HG02852 (cell line): ENCODE measurements around the gene MALSU1.

Experiments
- ATAC-seq: cut with Tn5 transposase; IDR thresholded peaks from one replicate; pipeline ENCODE4 v1.9.1; 2021; ENCODE audit warnings: mild to moderate bottlenecking, moderate library complexity; ENCODE audit not compliant: unreplicated experiment

Gene MALSU1

DNA sequence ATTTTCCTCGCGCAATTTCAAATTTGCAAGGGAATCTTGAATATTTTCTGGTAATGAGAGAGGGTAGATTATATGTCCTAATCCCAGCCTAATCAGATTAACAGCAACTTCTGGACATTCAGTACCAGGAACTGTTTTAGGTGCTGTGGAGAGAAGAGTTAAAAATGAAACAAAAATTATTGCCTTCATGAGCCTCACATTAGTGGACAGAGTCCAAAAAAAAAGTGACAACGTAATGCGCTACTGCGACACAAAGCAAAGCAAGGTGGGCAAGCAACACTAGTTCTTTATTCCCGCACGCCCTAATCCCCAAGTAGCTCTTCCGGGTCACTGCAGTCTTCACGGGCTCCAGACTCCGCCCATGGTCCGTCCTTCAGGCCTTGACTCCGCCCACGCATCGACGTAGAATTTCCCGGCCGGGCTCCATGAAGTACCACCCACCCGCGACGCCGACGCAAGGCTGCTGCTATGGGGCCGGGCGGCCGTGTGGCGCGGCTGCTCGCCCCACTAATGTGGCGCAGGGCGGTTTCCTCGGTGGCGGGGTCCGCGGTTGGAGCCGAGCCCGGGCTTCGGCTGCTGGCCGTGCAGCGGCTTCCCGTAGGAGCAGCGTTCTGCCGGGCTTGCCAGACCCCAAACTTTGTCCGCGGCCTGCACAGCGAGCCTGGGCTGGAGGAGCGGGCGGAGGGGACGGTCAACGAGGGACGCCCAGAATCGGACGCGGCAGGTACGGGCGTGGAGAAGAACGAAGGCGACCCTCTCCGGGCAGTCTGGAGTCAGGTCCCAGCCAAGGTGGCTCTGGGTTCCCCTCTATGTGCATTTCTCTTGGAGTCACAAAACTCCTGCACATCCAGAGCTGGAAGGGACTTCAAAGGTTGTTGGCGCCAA, at the start of gene MALSU1:
TSS of gene MALSU1 (plus strand) at position 455 of the 885 bp plus-strand sequence. CDS start at position 469, 14 bp downstream.
- ATAC-seq: peak; percentile 99

- no peak for ATAC-seq
These were observed 49.7 kb upstream of the MALSU1 start for GRCh38 chr7:23249486-23249885.

DNA sequence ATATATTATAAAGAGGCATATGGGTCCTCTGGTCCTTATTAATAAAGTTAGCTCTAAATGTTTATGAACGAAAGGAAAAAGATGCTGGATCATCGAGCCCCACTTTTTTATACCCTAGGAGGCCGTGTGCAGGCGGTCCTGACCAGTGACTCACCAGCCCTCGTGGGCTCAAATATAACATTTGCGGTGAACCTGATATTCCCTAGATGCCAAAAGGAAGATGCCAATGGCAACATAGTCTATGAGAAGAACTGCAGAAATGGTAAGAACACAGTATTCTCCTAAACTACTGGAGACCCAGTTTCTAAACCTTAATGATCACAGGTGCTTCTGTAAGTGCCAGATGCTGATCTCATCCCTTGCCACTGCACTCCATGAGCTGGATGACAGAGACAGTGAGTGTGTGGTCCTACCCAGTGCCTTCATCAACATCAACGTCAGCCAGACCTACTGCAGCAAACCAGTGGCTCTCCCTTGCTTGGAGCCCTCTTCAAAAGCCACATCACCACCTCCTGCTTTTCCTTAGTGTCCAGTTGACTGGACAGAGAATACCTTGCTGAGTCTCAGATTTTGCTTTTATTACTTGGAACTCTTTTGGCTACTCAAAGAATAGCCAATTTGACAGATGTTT, 45.0 kb upstream of the MALSU1 start:
- ATAC-seq: no peak

DNA sequence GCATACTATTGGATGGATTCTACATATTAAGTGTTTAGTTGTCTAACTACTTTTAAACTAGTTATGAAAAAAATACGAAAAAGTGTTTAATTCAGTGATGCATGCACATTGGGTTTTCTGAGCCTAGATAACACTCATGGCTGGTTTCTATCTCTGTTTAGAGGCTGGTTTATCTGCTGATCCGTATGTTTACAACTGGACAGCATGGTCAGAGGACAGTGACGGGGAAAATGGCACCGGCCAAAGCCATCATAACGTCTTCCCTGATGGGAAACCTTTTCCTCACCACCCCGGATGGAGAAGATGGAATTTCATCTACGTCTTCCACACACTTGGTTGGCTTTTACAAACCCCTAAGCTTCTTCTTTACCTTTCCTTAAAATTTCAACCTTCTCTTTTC, 42.4 kb upstream of the MALSU1 start:
- ATAC-seq: no peak

DNA sequence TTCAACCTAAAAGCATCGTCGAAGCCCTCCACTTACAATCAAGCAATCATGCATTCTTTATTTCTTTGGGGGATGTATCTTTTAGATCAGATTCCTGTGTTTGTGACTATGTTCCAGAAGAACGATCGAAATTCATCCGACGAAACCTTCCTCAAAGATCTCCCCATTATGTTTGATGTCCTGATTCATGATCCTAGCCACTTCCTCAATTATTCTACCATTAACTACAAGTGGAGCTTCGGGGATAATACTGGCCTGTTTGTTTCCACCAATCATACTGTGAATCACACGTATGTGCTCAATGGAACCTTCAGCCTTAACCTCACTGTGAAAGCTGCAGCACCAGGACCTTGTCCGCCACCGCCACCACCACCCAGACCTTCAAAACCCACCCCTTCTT, 38.8 kb upstream of the MALSU1 start:
- no peak for ATAC-seq

DNA sequence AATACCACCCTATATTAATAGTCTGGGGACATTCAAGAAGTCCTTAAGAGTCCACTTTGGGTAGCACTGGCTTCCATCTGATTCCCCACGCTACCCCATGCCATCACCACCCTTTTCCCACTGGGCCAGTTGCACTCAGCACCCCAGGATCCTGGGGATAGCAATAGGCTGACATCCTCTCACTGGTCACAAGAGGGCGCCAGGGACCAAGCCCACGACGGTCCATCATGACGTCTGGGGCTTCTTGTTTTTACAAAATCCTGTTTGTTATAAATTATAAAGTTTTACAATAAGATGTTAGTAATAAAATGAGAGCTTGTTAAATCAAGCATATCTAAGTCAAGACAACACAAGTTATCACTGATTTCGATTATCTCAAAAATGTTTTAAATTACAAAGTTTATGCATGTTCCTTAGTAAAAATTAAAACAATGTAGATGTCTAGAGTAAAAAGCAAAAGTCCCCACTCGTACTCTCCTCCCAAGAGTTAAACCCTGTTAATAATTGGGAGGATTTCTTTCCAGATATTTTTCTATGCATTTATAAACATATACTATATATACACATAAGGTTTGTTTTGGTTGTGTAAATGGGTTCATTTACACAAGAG, 37.2 kb upstream of the MALSU1 start:
- ATAC-seq: peak; percentile 75

DNA sequence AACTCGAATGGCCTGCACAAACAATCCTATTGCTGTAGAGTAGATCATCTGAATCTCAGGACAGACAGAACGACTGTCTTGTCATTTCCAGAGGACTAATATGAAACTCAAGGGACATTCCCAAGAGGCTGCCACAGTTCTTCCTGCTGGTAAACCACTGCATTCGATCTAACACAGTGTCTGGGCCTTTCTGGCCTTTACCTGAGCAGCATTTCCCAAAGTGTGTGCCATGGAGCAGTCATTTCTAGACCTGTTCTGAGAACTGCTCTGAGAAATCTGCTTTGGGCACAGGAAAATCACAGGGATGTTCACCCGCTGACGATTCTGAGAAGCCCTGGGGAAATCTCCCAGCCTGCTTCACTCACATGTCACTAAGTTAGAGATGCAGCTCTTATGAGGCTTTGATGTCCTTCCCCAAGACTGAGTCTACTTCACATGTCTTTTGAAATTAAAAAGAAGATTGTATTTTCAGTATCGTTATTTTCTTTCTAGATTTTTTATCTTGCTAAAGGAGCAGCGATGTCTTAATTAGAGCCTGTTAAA, 34.2 kb upstream of the MALSU1 start:
- peak; percentile 68 for ATAC-seq

- no peak for ATAC-seq
These were observed 32.2 kb upstream of the MALSU1 start for GRCh38 chr7:23266918-23267317.

DNA sequence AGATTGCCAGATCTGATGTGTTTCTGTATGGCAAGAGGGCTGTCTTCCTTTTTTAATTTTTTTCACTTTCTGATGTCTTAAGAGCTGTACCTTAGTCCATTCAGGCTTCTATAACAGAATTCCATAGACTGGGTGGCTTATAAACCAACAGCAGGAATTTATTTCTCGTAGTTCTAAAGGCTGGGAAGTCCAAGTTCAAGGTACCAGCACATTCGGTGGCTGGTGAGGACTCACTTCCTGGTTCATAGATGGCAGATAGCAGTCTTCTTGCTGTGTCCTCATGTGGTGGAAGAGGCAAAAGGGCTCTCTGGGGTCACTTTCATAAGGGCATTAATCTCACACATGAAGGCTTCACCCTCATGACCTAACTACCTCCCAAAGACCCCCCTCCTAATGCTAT, 31.8 kb upstream of the MALSU1 start:
- ATAC-seq: no peak

GRCh38 chr7:23268167-23268566, 31.0 kb upstream of the MALSU1 start:
- no peak for ATAC-seq

- no peak for ATAC-seq
These were observed 30.4 kb upstream of the MALSU1 start for GRCh38 chr7:23268746-23269145.

DNA sequence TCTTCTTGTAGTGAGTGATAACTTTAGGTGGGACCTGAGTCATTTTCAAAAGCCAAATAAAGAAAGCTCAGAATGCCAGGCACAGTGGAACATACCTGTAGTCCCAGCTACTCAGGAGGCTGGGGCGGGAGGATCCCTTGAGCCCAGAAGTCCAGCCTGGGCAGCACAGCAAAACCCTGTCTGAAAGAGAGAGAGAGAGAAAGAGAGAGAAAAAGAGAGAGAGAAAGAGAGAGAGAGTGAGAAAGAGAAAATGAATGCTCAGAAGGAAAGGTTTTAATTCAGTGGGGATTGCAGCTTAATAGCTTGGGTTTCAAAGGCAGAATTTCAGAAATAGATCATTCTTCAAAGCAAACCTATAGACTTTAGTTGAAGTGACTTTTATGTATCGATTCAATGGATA, 26.9 kb upstream of the MALSU1 start:
- no peak for ATAC-seq

DNA sequence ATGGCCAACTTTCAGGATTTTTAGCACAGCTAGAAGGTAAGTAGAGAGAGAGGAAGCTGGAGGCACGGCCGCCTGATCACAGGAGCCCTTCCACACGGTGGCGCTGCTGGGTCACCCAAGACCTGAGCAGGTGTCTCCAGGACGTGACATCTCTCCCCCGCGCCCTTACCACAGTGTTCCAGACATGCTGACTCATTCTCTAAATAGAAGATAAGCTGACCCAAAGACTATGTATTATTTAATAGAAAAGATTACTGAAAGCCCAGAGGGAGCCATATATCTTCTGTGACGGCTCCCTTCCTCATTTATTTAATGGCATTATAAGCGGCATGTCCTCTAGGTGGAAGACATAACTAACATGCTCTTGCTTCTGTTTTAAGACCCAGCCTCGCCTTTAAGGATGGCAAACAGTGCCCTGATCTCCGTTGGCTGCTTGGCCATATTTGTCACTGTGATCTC, 26.0 kb upstream of the MALSU1 start:
- peak; percentile 99 for ATAC-seq

GRCh38 chr7:23275912-23276311, 23.2 kb upstream of the MALSU1 start:
- ATAC-seq: no peak

DNA sequence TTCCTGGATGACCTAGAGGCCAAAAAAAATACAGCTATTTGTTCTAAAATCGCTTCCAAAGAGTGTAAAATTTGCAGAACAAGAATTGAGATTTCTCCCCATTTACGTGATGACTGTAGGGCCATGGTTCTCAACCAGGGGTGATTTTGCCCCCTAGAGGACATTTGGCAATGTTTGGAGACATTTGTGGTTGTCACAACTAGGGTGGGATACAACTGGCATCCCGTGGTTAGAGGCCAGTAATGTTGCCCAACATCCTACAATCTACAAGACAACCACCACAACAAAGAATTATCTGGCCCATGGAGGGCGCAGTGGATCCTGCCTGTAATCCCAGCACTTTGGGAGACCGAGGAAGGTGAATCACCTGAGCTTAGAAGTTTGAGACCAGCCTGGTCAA, 22.8 kb upstream of the MALSU1 start:
- no peak for ATAC-seq

- ATAC-seq: no peak
These were observed 22.2 kb upstream of the MALSU1 start for GRCh38 chr7:23276947-23277346.

DNA sequence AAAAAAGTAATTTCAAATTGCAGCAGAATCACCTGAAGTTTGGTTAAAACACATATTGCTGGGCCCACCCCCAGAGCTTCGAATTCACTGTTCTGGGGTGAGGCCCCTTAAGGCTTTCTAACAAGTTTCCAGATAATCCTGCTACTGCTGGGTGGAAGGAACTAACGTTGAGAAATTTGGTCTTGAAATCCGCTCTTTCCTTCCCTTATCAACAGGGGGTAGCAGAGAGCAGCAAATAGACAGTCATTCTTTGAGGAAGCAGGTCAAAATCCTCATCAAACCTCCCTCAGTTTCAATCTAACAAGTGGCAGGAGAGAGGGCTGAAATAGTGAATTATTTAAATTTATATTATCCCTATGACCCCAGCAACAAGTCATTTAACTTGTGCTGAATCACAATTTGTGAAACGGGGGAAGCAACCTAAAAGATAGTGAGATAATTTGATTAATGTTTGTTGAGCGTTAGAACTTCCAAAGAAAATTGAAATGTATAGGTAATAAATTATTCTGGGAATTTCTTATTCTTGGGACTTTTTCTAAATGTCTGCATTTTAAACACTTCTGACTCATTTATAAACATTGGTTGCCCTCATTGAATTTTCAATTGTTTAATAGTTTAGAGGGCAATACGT, 21.7 kb upstream of the MALSU1 start:
- no peak for ATAC-seq

DNA sequence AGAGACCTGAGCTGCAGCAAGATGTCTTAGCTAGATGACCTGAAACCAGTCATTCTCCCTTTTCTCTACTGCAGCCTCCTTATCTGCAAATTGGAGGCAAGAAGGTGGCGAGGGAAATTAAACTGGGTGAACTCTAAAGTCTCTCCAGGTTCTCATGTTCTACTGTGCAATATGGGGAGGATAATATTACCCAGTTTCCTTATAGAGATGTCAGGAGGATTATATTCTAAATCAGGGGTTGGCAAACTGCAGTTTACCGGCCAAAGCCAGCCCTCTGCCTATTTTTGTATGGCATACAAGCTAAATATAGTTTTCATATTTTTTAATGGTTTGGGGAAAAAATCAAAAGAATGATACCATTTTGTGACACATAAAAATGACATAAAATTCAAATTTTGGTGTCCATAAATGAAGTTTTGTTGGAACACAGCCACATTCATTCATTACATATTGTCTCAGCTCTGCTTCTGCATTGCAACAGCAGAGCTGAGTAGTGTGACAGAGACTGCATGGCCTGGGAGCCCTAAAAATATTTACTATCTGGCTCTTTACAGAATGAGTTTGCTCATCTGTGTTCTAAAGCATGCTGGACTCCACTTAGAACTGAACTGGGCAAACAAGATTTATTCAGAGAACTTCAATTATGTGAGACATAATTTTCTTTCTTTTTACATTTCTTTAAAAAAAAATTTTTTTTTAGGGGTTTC, 19.2 kb upstream of the MALSU1 start:
- ATAC-seq: no peak

DNA sequence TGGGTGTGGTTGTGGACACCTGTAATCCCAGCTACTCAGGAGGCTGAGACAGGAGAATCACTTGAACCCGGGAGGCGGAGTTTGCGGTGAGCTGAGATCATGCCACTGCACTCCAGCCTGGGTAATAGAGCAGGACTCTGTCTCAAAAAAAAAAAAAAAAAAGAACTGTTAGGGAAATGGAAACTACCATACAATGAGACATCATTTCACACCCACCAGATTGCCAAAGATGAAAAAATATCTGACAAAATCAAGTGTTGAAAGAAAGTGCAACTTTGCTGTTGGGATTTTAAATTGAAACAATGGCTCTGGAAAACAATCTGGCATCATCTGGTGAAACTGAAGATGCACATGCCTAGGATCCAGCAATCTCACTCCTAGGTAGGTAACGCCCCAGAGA, 16.1 kb upstream of the MALSU1 start:
- no peak for ATAC-seq

DNA sequence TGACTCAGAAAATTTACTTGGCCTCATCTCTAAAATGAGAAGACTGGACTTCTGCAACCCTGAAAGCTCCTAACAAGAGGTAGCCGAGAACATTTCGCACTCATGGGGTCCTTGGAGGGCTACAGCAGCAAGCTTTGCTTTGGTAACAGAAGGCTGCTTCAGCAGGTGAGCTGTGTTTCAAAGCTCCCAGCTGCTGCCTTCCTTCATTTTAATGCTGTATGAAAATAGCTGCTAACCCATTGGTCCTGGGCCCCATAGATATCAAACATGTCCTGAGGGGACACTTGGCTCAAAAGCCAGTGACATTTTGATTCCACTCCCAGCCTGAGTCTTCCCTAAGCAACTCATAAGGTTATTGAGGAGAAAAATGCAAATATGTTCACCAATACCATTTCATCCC, 14.3 kb upstream of the MALSU1 start:
- no peak for ATAC-seq
